Left lobe of liver (tissue), 2 donors: ENCODE data around the gene SH3RF1. TPM values are rescaled to one million over a fixed set of nuclear protein-coding genes. Genes with fewer than 3 reads are reported as not detected.
"Not testable (repeated sequence)": the region's sequence is repeated elsewhere in the genome, so short reads cannot be mapped to it uniquely, and the experiment has no call there.

Source experiments
- ATAC-seq: fragments of 200-7000 bp; cut with Tn5 transposase; one replicate; pipeline ENCODE4 v1.9.1; 2020; ENCODE audit warnings: mild to moderate bottlenecking, moderate library complexity
- DNase-seq: peaks from one replicate; pipeline ENCODE4 v3.0.0-alpha.2; 2020; ENCODE audit warnings: low spot score
- total RNA-seq: library from RNA; stranded (reverse); gene quantifications from one replicate; pipeline ENCODE4 v1.2.1, GENCODE V29; 2021
- donor health status: DM: no; HTN: no; CAD: no; lungs with moderate emphysema.
- donor health status: DM: no; HTN: yes; CAD: no.

The SH3RF1 gene
- total RNA-seq, 1 donor from 2014 or later, result 7.2 TPM

- DNase-seq (no peak), ATAC-seq (no peak)
These were observed 41.2 kb downstream of the SH3RF1 start for GRCh38 chr4:169229571-169230028.

- ATAC-seq (no peak), DNase-seq (no peak)
These were observed 42.7 kb downstream of the SH3RF1 start for GRCh38 chr4:169228076-169228475.

- ATAC-seq (no peak), DNase-seq (no peak)
These were observed 44.2 kb downstream of the SH3RF1 start for GRCh38 chr4:169226565-169226964.

GRCh38 chr4:169225812-169226211 is 44.9 kb downstream of the SH3RF1 start:
- no peak for ATAC-seq

GRCh38 chr4:169225058-169225751 is 45.6 kb downstream of the SH3RF1 start:
- no peak for ATAC-seq
- no peak for DNase-seq

More at GRCh38 chr4:169225812-169226211, 44.9 kb downstream of the SH3RF1 start:
- DNase-seq, result no peak

GRCh38 chr4:169222761-169223160 is 48.0 kb downstream of the SH3RF1 start:
- ATAC-seq, result no peak
- DNase-seq, result no peak

- DNase-seq (no peak), ATAC-seq (peak; percentile 40)
These were observed 49.1 kb downstream of the SH3RF1 start for GRCh38 chr4:169221662-169222061.

GRCh38 chr4:169220854-169221411 is 49.8 kb downstream of the SH3RF1 start:
- ATAC-seq, result peak; percentile 83
- DNase-seq, result no peak

- DNase-seq, result peak; percentile 50
- peak; percentile 74 for ATAC-seq
These were observed 50.3 kb downstream of the SH3RF1 start for GRCh38 chr4:169220447-169220846.

- ATAC-seq (no peak), DNase-seq (no peak)
These were observed 51.3 kb downstream of the SH3RF1 start for GRCh38 chr4:169219440-169219839.

GRCh38 chr4:169215656-169216055 is 55.1 kb downstream of the SH3RF1 start:
- ATAC-seq, result no peak
- no peak for DNase-seq

- DNase-seq (no peak), ATAC-seq (no peak)
These were observed 57.8 kb downstream of the SH3RF1 start for GRCh38 chr4:169212981-169213380.

GRCh38 chr4:169210504-169211118 is 60.1 kb downstream of the SH3RF1 start:
- DNase-seq (no peak), ATAC-seq (no peak)

GRCh38 chr4:169209388-169209883 is 61.3 kb downstream of the SH3RF1 start:
- ATAC-seq (no peak), DNase-seq (no peak)

GRCh38 chr4:169208516-169208915 is 62.2 kb downstream of the SH3RF1 start:
- no peak for DNase-seq
- ATAC-seq, result no peak

- ATAC-seq (no peak), DNase-seq (no peak)
These were observed 62.7 kb downstream of the SH3RF1 start for GRCh38 chr4:169208090-169208455.

- ATAC-seq (no peak), DNase-seq (no peak)
These were observed 63.2 kb downstream of the SH3RF1 start for GRCh38 chr4:169207436-169208089.

GRCh38 chr4:169205744-169206080 is 65.0 kb downstream of the SH3RF1 start:
- no peak for ATAC-seq
- no peak for DNase-seq

- DNase-seq (no peak), ATAC-seq (peak; percentile 25)
These were observed 65.5 kb downstream of the SH3RF1 start for GRCh38 chr4:169205075-169205743.

GRCh38 chr4:169203891-169204290 is 66.9 kb downstream of the SH3RF1 start:
- DNase-seq (no peak), ATAC-seq (no peak)

GRCh38 chr4:169203278-169203677 is 67.5 kb downstream of the SH3RF1 start:
- DNase-seq, ATAC-seq: not testable (repeated sequence)
